Stromal cell of bone marrow (primary cell): ENCODE results near the gene FAM72D.
"Not testable (repeated sequence)": the region's sequence is repeated elsewhere in the genome, so short reads cannot be mapped to it uniquely, and the experiment has no call there.

Experiments
- DNase-seq: peaks from one replicate; pipeline ENCODE4 v3.0.0-alpha.2; 2012; ENCODE audit warnings: low read depth

FAM72D gene

DNA sequence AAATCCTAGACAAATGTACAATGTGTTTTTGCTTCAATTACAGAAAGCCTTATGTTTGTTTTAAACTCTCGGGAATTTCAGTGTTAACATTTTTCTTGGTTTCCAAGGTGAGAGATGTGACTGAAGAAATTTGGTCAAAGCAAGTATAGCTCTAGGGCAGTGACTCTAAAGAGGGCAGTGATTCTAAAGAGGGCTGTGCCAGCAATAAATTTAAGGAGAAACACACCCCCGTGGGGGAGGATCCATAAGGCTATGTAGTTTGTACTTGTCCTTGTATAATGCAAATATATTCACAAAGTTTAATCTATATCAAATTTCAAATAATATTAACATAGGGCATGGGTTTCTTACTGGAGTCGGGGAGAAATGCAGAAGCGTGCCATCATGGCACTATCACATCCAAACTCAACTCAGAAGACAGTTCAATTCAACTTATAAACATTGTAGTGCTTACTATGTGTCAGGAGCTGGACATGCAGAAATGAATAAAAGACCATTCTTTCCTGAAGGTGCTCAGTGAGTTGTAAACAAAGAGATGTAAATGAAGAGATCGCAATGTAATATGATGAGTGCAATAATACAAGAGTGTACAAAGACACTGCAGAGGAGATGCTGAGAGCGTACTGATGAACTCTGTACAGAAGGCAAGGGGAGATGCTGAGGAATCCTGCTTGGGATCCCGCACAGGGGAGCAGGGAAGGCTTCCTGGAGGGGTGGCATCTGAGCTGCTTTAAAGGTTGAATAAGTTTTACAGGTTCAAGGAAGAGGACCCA lies 13.1 kb upstream of the FAM72D start:
- DNase-seq = not testable (repeated sequence)

DNA sequence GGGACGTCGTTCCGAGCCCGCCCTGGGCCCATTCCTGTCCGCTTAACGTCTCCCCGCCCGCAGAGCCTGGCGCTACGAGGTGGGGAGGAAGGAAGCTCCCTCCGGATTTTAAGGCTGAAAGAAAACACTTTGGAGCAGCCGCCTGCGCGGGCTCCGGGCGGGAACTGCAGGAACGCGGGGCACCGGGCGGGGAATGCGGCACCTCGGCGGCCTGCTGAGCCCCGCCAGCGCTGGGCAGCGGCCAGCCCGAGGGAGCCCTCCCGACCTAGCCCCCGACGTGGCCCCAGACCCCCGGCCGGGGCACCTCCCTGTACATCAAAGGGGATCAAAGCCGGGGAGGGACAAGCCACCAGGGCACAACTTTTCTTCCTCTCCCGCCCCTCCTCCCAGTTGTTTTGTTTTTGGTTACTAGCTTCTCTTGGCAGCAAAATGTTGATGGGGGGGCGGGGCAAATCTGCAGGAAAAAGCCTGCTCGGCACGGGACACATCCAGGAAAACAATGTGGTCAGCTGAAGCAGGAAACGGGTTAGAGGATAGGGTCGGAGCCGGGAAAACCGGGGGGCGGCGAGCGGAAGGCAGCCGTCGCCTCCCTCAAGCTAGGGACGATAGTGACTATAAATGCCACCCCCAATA lies 2.1 kb upstream of the FAM72D start:
- DNase-seq = not testable (repeated sequence)

GRCh38 chr1:145094655-145095211 lies 1.0 kb upstream of the FAM72D start:
- not testable (repeated sequence) for DNase-seq

DNA sequence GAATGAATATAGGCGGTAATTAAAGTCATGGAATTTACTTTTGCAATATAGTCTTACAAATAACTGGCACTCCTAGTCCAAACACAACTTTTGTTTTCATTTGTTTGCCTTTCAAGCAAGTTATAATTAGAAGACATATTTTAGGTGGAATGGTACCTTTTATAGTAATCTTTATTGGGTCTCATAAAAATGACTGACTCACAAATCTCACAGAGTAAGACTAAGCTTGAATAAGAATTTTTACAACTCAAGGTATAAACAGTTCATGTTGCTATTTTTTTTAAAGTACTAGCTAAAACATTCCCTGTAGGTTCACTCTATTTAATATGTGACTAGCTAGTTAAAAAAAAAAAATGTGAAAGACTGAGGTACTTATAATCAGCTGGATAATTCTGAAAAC lies 6.0 kb downstream of the FAM72D start:
- DNase-seq = not testable (repeated sequence)

GRCh38 chr1:145103294-145103693 lies 7.5 kb downstream of the FAM72D start:
- DNase-seq = not testable (repeated sequence)

DNA sequence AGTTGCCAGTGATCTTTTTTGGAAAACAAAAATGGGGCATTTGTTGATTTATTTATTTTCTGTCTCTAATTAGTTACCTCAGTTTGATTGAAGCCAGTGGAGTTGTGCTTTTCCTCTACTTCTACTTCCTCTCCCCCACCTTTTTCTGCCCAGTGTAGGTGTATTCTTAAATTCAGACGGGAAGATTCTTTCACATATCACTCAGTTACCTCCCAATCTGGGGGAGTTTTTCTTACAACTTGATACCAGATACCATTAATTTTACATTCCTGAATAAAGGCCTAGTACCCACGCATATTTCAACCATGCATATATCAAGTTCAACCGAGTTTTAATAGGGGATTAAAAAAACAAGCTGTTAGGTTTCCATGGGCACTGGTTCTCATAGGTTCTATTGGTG lies 15.9 kb downstream of the FAM72D start:
- not testable (repeated sequence) for DNase-seq

DNA sequence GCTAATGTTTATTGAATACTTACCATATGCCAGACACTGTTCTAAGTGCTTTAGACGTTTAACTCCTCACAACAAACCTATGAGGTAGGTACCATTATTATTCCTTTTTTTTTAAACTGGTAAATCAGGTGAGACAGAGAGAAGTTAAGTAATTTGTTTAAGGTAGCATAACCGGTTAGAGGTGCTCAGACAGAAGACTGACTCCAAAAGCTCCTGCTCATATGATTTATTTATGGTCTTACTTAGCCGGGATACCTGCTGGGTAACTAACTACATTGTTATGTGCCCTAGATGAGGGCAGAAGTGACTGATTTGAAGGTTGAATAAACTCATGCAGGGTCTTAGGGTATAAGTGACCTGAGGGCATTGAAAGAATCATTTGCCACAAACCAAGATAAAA lies 16.9 kb downstream of the FAM72D start:
- DNase-seq = not testable (repeated sequence)

DNA sequence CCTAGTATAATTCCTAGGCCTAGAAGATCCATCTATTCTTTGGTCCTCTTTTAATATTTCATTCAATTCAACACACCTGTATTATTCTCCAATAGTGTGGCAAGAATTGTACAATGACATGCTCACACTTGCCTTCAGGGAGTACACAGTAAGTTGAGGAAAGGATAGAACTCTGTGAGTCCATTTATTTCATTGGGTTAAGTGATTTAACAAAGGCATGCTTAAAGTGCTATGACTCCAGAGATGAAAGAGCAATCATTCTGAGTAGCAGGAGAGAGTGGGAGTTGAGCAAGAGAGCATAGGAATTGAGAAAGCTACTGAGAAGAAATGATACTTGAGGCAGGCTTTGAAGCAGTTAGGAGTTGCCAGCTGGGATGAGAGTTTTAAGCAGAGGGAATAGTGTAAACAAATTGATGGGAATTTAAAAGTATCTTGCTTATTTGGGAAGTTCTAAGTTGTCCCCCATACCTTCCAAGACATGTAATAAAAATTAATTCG lies 18.8 kb downstream of the FAM72D start:
- not testable (repeated sequence) for DNase-seq

- DNase-seq = not testable (repeated sequence)
Observed at GRCh38 chr1:145115587-145116493, 20.1 kb downstream of the FAM72D start.

DNA sequence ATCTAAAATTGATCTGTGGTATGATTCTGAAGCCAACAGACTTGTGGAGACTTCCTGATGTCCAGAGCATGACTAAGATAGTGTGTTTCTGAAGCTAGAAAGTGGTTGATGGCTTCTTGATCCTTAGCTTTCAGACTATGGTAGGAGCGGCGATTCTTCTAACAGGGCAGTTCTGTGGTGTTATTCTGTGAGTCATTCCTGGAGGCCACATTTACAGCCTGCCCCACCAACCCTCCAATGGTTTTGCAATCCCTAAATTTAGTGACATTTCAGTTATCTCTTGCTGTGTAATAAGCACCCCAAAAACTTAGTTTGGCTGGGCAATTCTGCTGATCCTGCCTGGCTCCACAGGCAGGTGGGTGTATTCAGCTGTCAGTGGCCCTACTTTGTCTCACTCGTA lies 24.1 kb downstream of the FAM72D start:
- DNase-seq = not testable (repeated sequence)

DNA sequence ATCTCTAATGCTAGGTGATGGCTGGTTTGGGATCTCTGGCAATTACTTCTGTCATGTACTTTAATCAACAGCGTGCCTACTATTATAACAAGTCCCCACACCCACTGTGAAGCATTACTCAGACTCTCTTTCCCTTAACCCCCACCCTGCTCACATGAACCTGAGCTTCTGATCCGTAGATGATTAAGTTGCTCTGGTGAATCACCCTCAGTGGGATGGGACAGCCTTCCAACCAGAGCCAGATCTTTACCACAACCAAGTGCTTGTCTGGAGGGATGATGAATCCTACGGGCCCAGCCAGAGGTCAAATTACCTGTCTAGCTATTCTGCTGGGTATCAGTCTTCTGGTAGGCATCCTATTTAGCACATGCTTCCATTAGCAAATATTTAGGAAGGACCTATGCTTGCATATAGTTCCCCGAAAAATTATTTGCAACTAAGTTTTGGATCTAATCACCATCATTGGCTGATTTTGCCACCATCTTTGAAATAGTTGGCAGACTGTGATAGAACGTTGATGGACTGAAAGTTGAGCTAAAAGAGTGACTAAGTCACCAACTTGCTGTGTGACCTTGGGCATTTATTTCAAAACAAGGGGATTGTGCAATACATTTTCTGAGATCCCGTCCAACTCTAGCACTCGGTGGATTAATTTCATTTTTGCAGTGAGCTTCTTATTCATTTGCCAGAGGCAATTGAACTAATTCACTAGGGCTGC lies 26.7 kb downstream of the FAM72D start:
- DNase-seq = not testable (repeated sequence)

- not testable (repeated sequence) for DNase-seq
Observed at GRCh38 chr1:145123062-145123395, 27.3 kb downstream of the FAM72D start.

DNA sequence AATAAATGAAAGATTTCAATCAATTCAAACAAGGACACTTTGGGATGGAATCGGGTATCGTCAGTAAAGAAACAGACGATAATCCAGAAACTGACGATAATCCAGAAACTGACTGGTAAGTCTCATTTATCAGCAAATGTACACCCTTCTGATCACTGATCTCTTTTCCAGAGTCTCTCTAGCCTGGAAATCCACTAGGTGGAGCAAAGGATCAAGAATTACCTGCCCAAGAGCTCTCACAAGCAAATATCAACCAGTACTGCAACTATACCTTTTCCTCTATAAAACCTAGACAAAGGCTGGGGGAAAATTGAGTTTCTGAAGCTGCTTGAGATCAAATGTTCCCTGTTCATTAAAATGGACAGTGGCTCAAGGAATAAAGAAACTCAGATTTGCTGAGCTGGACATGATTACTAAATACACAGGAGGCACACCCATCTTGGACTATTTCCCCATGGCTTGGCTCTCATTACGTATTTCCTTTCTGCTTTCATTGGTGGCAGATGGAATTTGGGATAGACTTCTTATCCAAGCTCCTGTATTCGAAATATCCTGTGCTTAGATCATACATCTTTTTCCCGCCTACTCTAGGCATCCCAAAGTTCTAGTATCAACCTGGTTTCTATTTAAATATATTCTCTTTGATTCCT lies 28.3 kb downstream of the FAM72D start:
- DNase-seq = not testable (repeated sequence)

DNA sequence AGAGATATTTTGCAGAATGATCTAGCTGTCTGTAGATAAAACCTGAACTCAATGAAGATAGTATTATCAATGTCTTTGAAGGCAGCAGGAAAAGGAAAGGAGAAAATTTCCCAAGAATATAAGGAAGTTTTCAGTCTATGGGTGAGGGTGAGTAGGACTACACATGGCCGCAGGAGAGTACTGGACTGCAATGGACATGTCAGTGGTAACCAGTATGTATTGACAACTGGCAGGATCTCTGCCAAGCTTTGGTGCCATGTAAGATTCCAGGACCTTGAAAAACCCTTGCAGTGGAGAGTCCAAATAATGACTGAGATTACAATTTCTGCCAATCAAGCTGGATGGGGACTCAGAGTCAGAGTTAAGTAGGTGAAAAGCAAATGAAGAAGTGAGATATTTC lies 29.3 kb downstream of the FAM72D start:
- DNase-seq = not testable (repeated sequence)

DNA sequence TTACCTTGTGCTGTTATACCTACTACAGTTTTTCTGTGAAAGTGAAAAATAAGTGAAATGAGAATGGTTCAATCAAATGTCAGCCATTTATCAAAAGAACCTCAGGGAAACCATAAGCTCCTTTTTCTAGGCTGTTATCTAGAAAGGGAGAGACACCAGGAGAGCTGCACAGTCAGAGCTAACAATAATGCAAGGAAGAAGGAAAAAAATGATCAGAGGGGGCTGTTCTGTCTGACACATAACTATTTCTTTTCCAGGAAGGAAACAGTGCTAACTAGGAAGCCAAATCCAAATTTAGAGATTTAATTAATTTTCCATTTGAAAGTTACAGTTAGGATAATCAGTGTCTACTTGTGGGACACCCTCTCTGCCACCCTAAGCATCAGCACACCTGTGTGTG lies 31.4 kb downstream of the FAM72D start:
- not testable (repeated sequence) for DNase-seq

GRCh38 chr1:145128697-145129469 lies 33.1 kb downstream of the FAM72D start:
- DNase-seq = not testable (repeated sequence)

DNA sequence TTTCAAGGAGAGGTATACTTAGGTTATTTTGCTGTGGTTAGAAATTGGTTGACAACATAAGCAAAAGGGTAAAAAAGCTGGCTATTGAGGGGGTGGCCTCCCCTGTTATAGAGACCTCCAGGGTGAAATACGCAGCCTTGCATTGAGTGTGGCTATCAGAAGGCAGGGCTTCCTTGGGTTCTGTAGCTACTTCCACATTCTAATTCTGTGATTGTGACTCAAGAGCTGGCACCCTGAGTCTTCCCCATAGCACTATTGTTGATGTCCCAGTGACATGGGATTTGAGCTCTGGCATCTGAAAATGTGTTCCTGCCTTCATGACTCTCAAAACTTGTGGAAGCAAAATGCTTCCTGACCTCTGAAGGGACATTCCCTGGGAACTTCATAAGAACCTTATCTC lies 38.7 kb downstream of the FAM72D start:
- not testable (repeated sequence) for DNase-seq

- DNase-seq = not testable (repeated sequence)
Observed at GRCh38 chr1:145140549-145140948, 44.8 kb downstream of the FAM72D start.

DNA sequence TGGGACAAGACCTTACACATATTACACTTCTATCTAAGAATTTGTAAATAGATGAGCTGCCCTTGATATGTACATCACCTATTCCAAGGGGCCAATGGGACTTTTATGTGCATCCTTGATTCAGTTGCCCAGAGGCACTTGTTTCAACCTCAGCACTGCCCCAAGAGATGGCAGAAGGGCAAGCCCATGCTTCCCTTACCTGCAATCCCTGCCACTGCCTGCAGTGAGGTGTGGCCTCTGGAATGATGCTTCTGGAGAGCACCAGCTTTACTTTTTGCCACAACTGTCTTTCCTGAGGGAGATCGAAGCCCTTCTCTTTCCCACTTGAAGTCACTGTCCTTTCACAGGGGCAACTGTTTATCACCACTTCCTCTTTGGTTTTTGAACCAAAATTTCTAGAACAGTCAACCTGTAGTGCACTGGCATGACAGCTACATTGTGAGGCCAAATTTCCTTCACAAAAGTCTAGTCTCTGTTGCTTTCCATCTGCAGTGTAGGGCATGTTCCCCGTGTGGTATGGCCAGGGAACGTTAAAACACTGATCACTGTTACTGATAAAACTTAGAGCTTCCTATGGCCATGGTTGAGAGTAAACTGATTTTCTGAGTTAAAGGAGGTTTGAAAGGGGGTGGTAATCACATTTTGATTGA lies 48.6 kb downstream of the FAM72D start:
- DNase-seq = not testable (repeated sequence)
